Heart left ventricle (tissue), 13 donors: ENCODE data around the gene SH3RF2.

ENCODE experiments used
- CTCF ChIP-seq, 12 donors: fragments of 200-600 bp; sonication (generic) in 4 of 12; IDR thresholded peaks; one replicate each; pipeline versions ENCODE4 v1.5.0 to v1.8.0; 2018 to 2022; ENCODE audit warnings: antibody characterized with exemption in 12 of 12, mild to moderate bottlenecking in 5 of 12
- POLR2A ChIP-seq, 2 donors: fragments of 450-650 bp; IDR thresholded peaks; one replicate each; pipeline ENCODE4 v1.6.1; 2017; ENCODE audit warnings: antibody characterized with exemption in 2 of 2, mild to moderate bottlenecking in 2 of 2, moderate library complexity in 2 of 2
- donor health status: ischemic (EF 13 %, LVEDD 7.1; RV severe dilation, severe dysfunction).
- donor health status: DM: no; HTN: yes; CAD: no.
- donor health status: DM: no; HTN: no; CAD: no.
- donor health status: ischemic (EF 25% LVEDD 6.9; RV normal size, moderate dysfunction).
- donor health status: ischemic (EF 25% LVEDD 5.7; RV mildly dilated, moderate dysfunction).
- donor health status: ischemic (EF 35%, LVEDD 5.7; RV mildly dilated, moderate dysfunction).
- donor health status: nonischemic (EF 11% LVEDD 7.7; RV severe dilation, severe dysfunction).
- donor health status: DM: yes; HTN: yes; CAD: no.
- donor health status: PGD.
- donor health status: ischemic (EF 29% LVEDD 5.4; RV normal size, mild dysfunction).
- donor health status: nonischemic (EF 23%, LVEDD 6.1; RV moderate dilation, normal function).

- no peak for TF ChIP-seq POLR2A (IDR thresholded peaks at IDR 0.05)
- no peak for TF ChIP-seq CTCF (IDR thresholded peaks at IDR 0.05)
Measured at GRCh38 chr5:145996135-145996534, 59.8 kb downstream of the SH3RF2 start.
